Dermis microvascular lymphatic vessel endothelial cell (primary cell): ENCODE data around the gene LDLRAD3. TPM values are rescaled to one million over a fixed set of nuclear protein-coding genes. Genes with fewer than 3 reads are reported as not detected.

ENCODE experiments used
- DNase-seq, 2 donors: peaks; one replicate each; pipeline versions ENCODE4 v3.0.0 to v3.0.0-alpha.2; 2010; ENCODE audit warnings: low read depth in 2 of 2
- total RNA-seq: library from RNA; depleted of rRNA; stranded (reverse); fragments of >200 nt; gene quantifications from 2 replicates; pipeline ENCODE4 v1.2.1, GENCODE V29; 2014

LDLRAD3 gene
- total RNA-seq, 1 donor from 2014 or later = 4.5 TPM

DNA sequence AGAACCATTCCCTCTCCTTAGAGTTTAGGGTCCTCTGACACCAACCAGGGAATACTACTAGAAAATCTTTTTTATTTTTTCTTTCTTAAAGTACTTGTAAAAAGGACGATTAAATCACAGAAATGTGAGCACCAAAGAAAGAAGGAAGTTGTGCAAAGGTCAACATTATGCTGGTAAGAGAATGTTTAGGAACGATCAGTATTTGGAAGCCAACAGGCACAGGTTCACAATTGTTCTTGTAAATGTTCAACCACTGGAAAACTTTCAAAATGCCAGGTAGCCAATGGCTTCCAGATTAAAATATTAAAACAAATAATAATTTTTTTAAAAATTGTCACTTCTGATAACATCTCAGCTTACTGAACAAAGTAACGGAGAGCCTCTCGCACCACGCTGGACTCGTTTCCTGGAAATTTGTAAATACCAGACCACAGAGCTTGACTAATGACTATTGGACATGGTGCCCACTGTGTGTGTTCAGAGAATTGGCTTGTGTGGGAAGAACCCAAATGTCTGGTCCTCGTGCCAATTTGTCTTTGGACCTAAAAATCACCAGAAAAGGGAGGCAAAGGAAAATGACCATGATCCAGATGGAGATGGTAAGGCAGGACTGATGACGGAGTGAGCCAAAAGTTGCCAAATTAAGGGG is 324.6 kb downstream of the LDLRAD3 start:
- DNase-seq = no peak

DNA sequence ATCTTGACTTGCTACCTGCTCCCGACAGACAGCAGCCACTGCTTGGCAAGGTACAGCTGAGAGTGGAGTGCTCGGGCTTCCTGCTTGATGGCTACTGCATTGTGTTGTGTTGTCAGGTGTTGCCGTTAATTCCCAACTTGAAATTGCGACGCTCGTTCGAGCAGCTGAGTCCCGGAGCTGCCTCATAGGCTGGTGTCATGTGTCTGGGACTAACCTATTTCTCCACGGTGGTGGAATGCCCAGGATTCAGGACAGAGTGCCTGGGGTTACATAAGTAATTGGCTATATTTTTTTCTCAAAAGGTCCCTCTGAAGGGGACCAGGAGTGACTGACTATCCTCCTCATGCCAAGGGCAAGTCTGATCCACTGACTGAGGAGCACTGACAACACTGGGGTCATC is 326.8 kb downstream of the LDLRAD3 start:
- DNase-seq = no peak

DNA sequence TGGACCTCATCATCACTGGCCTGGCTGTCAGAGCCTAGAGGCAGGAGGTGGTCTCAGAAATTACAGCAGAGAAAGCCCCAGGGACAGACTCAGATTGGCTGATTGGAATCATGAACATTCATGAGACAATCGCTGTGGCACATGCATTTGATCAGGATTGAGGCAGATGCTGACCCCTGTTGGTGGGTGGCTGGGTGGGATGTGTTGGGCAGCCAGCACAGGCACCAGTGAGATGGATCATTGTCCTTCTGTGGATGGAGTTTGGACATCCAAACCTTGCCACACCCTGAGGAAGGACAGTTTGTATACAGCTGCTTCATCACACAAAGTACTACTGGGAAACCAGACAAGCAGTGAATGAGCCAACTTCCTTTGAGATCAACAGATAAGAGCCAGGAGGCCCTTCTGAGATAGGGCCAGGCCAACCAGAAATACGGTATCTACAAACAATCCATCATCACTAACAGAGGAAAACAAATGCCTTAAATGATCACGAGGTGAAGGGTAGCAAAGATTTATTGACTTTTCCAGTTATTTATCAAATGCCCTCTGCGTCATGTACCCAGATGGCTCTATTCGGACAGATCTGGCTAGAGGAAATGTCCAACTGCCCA is 328.0 kb downstream of the LDLRAD3 start:
- DNase-seq = peak in 1 of 2 donors; percentile 43

DNA sequence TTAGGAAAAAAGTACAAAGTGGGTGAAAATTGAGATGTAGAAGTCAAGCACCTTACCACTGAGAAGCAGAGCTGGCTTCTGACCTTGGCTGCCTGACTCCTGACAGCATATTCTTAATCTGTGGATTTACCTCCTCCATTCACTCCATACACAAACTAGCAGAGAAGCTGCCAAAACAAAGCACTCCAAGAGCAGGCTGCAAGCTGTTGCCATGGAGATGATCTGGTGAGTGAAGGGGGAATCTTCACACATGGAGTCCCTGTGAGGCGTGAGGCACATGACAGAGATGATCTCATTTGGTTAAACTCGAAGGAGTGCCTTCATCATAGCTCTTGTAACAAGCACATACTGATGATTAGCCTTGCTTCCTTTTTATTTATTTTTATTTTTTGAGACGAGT is 329.2 kb downstream of the LDLRAD3 start:
- no peak for DNase-seq

DNA sequence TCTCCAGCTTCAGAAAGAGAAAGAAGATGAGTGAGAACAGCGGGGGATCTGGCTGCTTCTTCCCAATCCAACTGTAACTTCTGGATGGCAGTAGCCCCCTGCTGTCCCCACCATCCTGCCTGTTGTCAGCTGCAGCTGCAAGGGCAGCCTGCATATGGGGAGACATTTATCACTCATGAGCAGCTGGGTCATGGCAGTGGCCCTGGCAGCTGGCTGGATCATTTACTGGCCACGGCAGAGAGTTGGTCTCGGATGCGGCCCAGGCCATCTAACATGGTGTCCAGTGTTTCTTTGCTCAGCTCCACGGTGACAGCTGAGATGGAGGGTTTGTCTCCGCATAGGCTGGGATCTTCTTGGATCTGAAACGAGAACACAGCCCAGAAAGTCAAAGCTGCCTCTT is 330.6 kb downstream of the LDLRAD3 start:
- no peak for DNase-seq

DNA sequence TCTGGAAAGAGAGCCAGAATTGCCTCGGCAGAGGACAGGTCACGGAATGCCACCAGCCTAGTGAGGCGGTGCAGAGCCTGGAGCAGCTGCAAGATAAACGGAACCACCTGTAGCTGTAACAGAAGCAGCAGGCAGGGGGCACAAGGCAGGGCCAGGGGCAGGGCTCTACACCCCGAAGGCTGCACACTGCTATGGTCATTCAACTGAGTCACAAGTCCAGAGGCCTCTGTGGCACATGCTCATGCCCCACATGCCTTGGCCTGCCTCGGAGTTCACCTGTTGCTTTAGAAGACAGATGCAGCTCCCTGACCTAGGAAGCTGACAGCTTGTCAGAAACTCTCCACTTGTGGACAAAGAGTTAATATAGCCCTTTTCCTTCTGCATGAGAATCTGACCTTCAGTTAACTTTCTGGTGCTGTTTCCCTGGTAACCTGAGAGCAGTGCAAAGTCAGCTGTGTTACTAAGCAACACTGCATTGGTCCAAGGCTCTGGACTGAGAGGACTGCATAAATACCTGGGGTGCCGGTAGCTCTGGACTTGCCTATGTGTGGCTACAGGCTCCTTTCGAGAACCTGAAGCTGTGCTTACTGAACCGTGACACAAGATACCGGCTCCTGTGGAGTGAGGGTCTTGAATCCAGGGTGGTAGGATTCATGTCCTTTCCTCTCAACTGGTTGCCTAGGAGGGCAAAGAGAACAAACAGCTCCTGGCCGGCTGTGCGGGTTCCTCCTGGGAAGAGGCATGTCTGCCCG is 334.8 kb downstream of the LDLRAD3 start:
- no peak for DNase-seq

DNA sequence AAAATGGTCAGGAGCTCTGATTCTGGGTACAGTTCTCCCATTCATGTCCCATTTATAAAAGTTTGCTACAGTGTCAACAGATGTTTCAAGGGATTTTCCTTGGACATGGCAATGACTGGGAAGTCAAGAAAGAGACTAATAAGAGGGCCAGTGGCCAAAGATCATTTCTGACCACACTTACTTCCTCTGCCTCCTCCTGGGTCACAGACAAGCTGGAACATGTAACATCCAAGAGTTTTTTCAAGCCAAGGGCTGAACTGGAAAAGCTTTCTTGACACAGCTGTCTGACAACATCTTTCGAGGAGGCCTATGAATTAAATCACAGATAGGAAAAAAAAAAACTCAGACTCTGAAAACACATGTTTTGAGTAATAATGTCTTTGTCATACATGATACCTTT is 336.7 kb downstream of the LDLRAD3 start:
- no peak for DNase-seq
